Activated CD8-positive, alpha-beta memory T cell treated with anti-CD3 and anti-CD28 coated beads for 36 hours (primary cell): ENCODE results near the gene SLC24A3. TPM values are rescaled to one million over a fixed set of nuclear protein-coding genes. Genes with fewer than 3 reads are reported as not detected.

Experiments used
- CTCF ChIA-PET: fragments of 350-600 bp; sonication (Branson Sonifier 250); formaldehyde crosslinking; loops from one replicate; lab custom pipeline; 2021; ENCODE audit warnings: antibody characterized with exemption; lab: Charles Lee
- POLR2A ChIA-PET: fragments of 350-600 bp; sonication (Branson Sonifier 250); formaldehyde crosslinking; loops from one replicate; lab custom pipeline; 2021; ENCODE audit warnings: antibody characterized with exemption; lab: Charles Lee
- total RNA-seq, 2 experiments: library from RNA; stranded (reverse); gene quantifications; one replicate each; pipeline ENCODE4 v1.2.3, GENCODE V29; 2021

The SLC24A3 gene
- total RNA-seq, 2 experiments from 2014 or later: not detected

DNA sequence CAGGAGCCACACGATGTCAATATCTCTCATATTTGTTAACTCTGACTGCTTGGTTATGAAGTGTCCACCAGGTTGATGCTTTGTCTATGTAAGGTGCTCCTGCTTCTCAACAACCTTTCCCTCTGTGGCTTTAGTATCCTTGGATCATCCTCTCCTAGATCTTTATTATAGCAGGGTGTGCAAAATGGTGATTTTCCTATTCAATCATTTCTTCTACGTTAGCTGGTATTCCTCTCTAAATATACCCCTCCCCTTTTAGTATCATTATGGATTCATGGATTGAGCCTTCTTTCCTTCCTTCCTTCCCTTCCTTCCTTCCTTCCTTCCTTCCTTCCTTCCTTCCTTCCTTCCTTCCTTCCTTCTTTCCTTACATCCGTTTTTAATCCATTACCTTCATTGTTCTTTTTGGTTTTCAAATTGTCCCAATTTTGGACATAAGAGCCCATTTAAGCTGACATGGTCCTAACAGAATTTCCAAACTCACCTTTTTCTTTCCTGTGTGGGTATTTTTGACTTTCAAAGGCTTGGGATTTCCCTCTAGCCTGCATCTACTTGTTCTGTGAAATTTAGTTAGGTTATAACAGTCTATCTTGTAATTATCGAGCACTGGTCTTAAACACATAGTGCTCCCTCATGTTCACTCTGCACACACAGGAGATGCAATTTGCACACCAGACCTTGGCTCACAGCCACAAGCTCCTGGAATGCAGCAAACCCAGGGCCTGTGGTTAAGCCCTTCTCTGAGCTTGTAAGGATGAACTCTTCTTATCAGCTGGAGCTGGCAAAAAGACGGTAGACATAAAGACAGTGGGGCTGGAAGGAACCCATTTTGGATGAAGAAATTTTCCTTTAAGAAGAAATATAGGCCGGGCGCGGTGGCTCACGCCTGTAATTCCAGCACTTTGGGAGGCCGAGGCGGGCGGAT is 109.9 kb downstream of the SLC24A3 start:
- CTCF ChIA-PET: no interaction called here
- POLR2A ChIA-PET: no interaction called here

DNA sequence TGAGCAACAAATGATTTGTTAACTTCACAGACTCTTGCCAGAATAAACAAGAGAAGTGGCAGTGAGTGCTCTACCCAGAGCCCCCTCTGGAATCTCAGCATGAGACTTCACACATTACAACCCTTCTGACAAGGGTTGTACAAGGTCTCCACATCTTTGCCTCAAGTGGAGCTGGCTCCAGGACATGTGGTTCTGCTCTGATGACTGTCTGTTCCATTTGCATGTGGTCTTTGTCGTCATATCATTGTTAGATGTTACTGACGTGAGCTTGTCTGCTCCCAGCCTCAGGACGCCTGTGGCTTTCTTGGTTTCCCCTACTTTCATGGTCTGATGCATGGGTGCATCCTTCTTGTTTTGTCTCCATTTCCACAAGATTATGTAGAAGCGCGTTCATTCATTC is 115.0 kb downstream of the SLC24A3 start:
- POLR2A ChIA-PET: no interaction called here
- CTCF ChIA-PET: no interaction called here

DNA sequence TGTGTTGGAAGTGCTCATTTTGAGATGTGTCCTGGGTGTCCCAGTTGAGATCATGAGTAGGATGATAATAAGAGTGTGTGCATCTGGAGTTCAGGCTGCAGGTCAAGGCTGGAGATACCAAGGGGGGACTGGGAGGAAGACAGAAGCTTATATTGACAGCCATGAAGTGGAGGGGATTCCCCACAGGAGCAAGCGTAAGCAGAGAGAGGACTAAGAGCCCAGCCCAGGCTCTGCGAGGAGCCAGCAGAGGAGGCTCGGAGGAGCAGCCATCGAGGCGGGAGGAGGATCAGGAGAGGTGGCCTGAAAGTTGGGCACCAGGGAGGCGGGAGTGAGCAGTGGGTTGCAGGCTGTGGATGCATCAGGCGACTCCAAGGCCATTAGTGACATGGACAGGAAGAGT is 116.2 kb downstream of the SLC24A3 start:
- POLR2A ChIA-PET: no interaction called here
- CTCF ChIA-PET: no interaction called here

DNA sequence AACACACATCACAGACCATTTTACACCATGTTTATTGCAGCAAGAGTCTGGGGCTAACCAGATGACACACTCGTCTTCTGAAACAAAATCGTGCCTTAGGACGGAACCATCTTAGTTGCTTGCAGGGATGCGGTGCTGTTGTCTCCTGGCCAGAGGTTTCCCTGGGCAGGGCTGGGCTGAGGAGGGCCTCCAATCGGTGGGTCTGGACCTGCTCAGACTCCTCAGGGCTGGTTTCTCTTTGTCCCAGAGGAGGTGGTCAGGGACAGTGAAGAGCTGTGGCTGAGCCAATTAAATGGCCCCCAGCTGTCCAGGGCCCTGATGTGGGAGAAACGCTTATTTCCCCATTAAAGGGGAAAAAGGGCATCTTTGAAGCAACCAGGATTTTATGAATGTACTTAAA is 117.6 kb downstream of the SLC24A3 start:
- ChIA-PET POLR2A (interaction anchor here (0.6 kb wide), 1 partner anchor 198 kb away, joined by 3 read pairs; no protein-coding TSS in a partner anchor), CTCF (no interaction called here)

DNA sequence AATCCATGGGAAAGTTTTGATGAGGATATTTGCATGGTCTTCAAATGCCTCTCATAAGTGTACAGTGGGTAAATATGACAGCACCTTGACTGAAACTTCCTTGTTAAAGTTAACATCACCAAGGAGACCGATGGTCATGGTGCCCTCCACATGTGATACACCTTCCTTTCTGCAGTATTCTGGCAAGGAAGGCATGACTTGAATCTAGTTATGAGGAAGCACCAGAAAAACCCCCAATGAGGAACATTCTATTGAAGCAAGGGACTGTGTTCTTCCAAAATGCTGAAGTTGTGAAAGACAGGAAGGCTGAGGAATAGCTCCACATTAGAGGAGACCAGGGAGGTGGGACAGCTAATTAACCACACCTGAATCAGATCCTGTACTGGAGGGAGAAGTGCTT is 118.3 kb downstream of the SLC24A3 start:
- ChIA-PET POLR2A (no interaction called here), CTCF (no interaction called here)

DNA sequence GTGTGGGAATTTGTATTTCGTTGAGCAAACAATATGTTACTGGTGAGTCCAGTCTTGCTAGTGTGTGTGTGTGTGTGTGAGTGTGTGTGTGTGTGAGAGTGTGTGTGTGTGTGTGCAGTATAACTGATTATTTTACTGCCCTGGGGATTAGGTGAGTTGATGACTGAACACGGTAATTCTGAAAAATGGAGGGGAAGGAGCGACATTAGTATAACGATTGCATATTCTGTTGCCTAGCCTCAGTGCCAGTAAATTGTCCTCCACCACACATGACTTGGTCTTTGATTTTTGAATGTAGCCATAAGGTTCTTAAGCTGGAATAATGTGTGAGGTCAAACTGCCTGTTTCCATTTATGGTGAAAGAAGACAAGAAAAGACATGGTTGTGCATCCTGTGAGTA is 121.1 kb downstream of the SLC24A3 start:
- ChIA-PET CTCF (no interaction called here), POLR2A (no interaction called here)

DNA sequence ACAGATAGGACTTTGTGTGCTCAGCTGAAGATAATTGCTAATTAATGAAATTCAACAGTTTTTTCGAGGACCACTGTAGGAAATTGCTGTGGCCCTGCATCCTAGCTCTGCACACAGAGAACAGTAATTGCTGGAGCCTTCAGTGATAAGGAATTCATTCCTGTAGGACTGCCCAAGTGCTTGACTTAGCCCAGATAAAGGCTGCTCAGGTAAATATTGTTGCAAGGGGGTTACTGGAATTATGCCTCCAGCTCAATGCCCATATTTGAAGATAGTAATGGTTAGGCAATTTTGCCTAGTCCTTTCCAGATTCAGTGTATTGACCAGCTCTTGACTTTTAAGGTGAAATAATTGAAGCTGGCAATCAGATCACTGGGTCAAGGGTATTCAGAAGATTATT is 122.9 kb downstream of the SLC24A3 start:
- CTCF ChIA-PET: no interaction called here
- POLR2A ChIA-PET: no interaction called here

DNA sequence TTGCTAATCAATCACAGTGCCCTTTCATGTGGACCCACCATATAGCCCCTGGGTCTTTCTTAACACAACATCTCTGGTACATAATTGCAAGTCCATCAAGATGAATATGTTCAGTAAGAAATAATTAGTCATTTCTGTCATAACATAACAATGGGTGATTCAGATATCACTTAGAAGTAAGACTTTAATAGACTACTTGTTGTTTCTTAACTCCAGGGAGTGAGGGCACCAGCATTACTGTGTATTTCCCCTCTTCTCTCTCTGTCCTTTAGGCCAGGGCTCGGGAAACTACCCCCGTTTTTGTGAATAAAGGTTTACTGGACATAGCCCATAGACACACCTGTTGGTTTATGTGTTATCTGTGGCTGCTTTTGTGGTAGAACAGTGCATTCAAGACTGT is 123.5 kb downstream of the SLC24A3 start:
- ChIA-PET CTCF (no interaction called here), POLR2A (no interaction called here)

DNA sequence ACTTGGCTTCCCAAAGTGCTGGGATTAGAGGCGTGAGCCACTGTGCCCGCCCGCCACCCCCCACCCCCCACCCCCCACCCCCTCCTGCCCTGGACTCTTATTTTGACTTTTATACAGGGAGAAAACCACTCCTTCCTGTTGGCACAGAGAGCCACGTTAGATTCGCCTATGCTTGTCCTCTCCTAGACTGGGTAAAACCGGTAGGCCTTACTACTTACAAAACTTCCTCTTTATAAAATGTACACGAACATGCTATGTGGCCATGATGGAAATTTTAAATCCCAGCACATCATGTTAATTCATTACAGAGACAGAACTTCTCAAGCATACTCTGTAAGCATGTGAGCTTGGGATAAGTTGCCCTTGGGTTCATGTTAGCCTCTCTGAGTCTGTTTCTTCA is 124.2 kb downstream of the SLC24A3 start:
- POLR2A ChIA-PET: no interaction called here
- CTCF ChIA-PET: no interaction called here

DNA sequence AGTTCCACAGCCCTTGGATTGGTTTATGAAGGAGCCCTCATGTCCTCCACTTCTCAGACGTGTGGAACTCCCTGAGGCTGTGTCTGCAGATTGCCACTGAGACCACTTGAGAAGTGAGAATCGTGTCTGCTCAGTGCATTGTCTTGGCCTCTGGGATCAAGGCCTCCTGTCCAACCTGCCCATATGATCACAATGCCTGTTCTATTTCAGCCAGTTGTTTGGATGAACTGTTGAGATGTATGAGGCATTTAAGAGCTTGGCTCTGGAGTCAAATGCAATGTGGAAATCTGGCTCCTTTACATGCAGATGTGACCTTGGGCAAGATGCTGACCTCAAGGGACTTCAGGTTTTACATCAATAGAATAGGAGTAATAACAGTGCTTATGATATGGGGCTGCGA is 125.9 kb downstream of the SLC24A3 start:
- POLR2A ChIA-PET: no interaction called here
- CTCF ChIA-PET: no interaction called here

DNA sequence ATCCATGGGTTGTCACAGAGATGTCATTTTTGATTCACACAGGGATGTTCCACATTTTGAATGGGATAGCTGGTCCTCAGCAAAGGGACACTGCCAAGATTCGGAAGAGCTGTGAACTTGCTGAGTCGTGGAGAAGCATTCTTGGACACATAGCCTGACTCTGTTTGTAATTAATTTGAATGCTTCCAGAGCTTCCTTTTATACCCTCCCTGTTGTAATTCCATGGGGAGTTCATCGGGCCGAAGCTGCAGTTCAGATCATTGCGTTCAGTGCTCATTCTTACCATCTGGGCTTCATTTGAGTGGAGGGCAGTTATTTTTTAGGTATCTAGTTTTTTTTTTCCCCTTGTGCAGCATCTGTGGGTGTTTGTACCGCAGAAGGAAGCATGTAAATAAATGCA is 126.5 kb downstream of the SLC24A3 start:
- CTCF ChIA-PET: no interaction called here

DNA sequence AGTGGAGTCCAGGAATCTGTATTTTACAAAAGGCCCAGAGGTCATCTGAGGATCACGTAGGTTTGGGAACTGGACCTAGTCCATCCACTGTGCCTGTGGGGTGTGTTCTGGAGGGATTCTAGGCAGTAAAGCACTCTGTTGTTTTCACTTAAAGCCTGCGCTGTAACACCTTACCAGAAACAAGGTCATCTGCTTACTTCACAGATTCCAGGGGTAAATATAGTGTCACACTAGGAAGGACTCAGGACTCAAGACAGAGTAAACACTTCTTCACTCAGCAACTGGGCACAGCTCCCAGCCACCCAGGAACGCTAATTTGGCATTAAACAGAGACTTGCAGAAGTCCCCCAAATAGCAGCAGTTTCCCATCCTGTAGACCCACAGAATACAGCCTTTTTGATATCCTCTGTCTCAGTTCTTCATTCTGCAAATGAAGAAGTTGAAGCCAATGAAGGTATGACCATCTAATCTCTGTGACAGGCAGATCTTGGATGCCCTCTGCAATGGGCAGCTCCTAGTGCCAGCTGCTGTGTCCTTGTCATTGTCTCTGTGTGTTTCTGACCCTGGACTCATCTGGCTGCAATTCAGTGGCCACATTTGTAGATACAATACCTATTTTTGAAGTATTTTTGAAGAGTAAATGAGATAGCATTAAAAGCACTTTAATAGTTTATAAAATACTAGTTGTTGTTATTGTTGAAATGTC is 129.1 kb downstream of the SLC24A3 start:
- ChIA-PET POLR2A (no interaction called here), CTCF (no interaction called here)

More for the DNA sequence above, 126.5 kb downstream of the SLC24A3 start:
- POLR2A ChIA-PET: no interaction called here

DNA sequence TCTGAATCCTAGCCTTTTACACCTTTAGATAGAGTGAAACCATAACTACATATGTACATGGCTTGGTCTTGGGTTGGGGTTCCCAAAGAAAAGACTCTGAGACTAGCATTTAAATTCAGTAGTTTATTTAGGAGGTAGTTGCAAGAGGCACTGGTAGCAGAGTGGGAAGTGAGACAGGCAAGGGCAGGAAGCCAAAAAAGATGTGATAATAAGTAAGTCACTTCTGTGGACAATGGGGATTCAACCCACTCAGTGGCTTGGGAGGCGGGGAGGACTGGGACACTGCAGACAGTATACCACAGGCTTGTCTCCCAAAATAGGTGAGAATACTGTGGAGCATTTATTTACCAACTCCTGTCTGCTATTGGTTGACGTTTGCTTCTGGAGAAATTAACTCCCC is 131.9 kb downstream of the SLC24A3 start:
- ChIA-PET POLR2A (no interaction called here), CTCF (no interaction called here)

DNA sequence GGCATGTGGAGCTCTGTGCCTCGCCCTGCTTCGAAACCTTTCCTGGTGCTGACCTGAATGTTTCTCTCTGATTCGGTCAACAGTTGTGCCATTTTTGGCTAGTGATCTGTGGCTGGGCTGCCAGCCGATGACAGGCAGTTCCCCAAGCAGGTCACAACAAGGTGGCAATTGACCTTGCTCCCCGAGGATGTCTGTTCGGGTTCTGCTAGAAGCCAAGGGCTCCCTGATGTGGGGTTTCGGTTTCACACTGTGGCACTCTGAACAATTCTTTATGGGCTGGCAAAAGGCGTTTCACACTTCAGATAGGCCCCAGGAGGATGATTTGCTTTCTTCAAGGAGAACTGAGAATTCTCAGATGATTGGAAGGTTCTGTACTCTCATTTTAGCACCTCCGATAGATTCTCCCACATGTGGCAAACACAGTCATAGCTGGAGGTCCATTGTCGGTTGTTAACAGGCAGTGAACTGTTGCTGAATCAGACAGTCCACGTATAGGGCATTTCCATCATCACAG is 135.6 kb downstream of the SLC24A3 start:
- ChIA-PET POLR2A (no interaction called here), CTCF (no interaction called here)

DNA sequence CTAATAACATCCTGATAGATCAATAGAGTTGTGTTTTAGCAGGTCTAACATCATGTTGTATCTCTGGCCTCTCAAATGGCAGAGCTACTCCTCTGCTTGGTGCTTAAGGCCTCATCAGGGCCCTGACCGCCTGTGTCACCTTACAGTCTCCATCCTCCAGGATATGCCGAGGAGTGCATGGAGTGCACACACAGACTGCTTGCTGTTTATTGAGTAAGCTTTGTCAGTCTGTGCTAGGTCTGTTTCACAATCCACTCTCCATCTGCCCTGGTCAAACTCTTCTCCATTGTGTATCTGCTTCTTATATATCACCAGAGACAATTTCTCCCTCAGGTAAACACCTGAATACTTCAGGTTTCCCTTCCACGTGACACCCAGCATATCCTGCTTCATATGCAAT is 136.1 kb downstream of the SLC24A3 start:
- CTCF ChIA-PET: no interaction called here
- POLR2A ChIA-PET: no interaction called here

DNA sequence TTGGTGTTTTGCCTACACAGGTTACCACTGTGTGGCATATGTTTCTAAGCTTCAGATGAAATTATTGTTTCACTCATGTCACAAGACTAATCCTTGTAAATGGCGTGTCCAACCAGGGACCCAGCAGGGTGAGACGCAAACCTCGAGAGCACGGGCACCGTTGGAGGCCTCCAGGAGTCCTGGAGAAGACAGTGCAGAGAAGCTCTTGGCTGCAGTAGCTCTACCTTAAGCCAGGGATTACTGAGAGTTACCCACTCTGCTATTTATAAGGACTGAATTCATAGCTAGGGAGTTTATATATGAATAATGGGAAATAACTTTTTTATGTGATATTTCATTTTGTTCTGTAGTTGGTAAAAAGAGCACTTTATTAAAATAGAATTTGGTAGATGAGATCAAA is 137.4 kb downstream of the SLC24A3 start:
- ChIA-PET POLR2A (no interaction called here), CTCF (interaction anchor here (0.7 kb wide), 1 partner anchor 10 kb away, joined by 3 read pairs; no protein-coding TSS in a partner anchor)

DNA sequence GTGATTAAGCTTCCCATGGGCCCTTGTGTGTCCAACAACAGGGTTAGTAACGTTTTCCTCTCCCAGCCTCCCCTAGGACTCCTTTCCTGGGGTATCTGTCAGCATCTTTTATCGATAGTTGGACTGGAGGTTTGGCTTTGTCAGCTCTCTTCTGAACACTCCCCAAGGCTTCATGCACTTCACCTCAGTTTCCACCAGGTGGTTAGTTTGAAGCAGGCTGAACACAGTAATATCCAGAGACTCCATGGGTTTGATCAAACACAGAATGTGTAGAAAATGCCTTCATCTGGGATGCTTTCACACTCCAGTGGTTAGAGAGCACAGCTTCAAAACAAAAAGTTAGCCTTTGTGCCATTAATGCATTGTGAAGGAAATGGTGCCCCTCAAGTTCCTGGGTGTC is 139.1 kb downstream of the SLC24A3 start:
- ChIA-PET POLR2A (no interaction called here), CTCF (interaction anchor here (0.6 kb wide), 1 partner anchor 208 kb away, joined by 3 read pairs; no protein-coding TSS in a partner anchor)

DNA sequence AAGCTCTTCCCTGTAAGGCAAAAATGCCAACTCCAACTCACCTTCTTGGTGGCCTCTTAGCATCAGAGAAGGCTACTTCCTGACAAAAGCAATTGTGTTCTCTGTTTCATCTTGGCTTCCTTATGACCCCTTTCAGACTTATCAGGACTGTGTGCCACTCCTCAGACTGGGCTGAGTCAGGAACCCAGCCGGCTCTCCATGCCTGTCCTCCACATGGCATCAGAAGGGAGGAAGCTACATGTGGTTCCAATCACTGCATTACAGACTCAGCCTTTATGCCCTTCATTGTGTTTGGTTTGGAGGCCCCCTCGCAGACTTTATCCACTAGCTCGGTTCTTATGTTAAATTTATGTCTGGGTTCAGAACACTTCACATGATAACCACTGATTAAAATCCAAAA is 142.5 kb downstream of the SLC24A3 start:
- CTCF ChIA-PET: no interaction called here
- POLR2A ChIA-PET: no interaction called here

DNA sequence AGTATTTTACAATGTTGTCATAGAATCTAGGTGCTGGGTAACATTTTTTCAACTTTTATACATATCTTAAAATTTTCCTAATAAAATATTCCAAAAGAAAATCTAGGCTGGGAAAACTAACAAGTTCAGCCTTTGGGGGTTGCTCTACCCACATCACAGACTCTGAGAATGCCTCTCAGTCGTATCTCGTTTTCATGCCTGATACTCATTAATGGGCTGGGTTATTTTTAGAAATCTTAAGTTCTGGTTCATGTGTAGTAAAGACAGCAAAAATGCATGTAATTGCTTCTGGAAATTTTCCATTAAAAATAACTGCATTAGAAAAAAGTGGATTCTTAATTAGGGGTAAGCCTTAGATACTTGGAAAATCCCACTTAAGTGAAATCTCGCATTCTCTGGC is 149.3 kb downstream of the SLC24A3 start:
- CTCF ChIA-PET: interaction anchor here (1.5 kb wide), 1 partner anchor 8 kb away, joined by 3 read pairs; no protein-coding TSS in a partner anchor
- POLR2A ChIA-PET: no interaction called here

DNA sequence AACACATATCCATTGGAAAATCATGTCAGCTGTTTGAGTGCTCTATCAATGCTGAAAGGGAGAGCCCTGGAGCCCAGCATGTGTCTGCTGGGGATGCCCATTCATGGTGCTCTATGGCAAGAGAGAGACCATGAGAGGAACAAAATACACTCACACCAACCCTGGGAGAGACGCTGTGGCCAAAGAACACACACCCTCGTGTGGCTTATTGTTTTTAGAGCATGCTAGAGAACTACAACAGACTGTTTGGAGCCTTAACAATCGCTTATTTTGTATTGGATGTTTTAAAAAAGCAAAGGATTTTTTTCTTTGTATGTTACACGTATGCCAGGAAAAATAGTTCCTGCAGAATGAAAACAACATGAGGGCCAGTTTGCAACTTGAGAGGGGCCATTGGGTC is 151.0 kb downstream of the SLC24A3 start:
- CTCF ChIA-PET: no interaction called here
- POLR2A ChIA-PET: no interaction called here
